Retina (tissue), 1 donor: ENCODE data around the gene PCNT.
"Not testable (repeated sequence)": the region's sequence is repeated elsewhere in the genome, so short reads cannot be mapped to it uniquely, and the experiment has no call there.

Source experiments
- DNase-seq: peaks from one replicate; pipeline ENCODE4 v3.0.0-alpha.2; 2016

PCNT gene

GRCh38 chr21:46428987-46429710 is 105.2 kb downstream of the PCNT start:
- DNase-seq = no peak

DNA sequence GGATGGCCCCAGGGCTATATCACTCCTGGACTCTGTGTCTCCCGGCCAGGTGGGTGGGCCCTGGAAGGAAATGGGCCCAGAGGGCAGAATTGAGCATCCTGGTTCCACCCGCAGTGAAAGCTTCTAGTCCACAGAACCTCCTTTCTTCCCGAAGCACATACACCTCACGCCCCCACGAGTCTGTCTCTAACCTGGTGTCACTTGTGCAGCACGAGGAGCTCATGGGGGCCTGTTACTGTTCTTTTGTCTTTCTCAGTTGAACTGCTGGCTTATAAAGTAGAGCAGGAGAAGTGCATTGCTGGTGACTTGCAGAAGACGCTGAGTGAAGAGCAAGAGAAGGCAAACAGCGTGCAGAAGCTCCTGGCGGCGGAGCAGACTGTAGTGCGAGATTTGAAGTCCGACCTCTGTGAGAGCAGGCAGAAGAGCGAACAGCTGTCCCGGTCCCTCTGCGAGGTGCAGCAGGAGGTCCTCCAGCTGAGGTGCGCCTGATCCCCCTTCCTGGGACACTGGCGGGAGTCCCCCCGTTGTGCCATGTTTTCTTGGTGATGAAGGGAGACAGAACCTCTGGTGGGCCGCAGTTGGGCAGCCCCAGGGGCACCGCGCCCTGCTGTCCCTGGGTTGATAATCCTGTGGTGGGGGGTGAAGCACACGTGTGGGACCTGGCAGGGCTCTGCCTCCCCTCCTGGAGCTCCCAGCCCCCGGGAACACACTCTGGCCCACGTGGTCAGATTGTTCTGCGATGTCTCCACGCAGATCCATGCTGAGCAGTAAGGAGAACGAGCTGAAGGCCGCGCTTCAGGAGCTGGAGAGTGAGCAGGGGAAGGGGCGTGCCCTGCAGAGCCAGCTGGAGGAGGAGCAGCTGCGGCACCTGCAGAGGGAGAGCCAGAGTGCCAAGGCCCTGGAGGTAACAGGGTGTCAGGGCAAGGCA is 106.1 kb downstream of the PCNT start:
- no peak for DNase-seq

GRCh38 chr21:46431448-46431847 is 107.5 kb downstream of the PCNT start:
- DNase-seq = no peak

DNA sequence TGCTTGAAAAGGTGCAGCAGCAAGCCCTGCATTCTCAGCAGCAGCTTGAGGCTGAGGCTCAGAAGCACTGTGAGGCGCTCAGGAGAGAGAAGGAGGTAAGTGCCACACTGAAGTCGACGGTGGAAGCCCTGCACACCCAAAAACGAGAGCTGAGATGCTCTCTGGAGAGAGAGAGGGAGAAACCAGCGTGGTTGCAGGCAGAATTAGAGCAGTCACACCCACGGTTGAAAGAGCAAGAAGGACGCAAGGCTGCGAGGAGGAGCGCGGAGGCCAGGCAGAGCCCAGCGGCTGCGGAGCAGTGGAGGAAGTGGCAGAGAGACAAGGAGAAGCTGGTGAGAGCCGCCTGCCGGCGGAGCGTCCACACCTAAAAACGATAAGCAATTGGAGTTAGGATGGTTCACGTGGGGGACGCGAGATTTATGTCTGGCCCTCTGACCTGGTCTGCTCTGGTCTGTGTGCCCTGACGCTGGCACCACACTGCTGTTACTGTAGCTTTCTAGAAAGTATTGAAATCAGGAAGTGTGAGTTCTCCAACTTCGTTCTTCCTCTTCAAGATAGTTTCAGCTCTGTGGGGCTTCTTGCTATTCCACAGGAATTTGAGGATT is 108.0 kb downstream of the PCNT start:
- DNase-seq = no peak

DNA sequence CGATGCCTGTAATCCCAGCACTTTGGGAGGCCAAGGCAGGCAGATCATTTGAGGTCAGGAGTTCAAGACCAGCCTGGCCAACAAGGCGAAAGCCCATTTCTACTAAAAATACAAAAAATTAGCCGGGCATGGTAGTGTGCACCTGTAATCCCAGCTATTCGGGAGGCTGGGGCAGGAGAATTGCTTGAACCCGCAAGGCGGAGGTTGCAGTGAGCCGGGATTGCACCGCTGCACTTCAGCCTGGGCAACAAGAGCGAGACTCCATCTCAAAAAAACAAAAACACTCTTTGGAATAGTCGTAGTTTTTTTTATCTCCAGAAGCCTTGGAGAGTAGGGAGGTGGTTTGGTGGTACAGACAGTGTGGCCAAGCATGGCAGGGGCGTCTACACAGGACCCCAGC is 109.2 kb downstream of the PCNT start:
- DNase-seq = not testable (repeated sequence)

- no peak for DNase-seq
These were observed 110.5 kb downstream of the PCNT start for GRCh38 chr21:46434322-46434958.

GRCh38 chr21:46435786-46436227 is 111.9 kb downstream of the PCNT start:
- DNase-seq = no peak

DNA sequence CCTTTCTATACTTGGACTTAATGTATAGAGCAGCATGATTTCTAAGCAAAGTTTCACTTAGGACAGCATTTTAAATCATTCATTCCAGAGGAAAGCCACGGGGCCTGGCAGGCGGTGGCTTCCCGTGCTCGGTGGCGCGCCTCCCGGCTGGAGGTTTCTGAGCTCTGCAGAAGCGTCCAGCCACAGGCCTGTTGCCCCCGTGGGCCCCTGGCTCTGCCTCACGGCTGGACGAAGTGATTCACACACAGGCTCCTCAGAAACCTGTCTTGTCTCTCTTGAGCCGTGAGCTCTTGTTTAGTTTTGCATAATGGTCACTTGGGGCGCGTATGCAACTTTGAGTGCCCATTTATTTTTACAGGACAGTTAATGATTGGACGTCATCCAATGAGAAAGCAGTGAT is 112.7 kb downstream of the PCNT start:
- DNase-seq = no peak

GRCh38 chr21:46437096-46437498 is 113.1 kb downstream of the PCNT start:
- DNase-seq = no peak

DNA sequence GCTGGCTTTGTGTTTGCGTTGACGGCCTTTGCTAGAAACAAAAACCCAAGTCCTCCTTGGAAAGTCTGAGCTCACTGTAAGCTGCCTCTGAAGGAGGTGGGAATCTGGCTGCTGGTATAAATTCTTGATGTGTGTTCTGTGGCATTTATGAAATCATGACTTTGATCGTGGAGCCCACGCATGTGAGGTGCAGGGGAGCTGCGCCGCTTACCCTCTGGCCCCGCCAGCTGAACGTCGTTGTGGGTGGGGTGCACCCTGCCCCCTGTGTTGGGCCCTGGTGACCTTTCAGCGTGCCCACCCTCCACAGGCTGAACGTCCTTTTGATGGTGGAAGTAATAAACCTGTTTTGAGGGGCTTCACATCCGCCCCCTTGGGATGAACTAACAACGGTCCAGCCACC is 113.6 kb downstream of the PCNT start:
- DNase-seq = no peak

- DNase-seq = no peak
These were observed 114.3 kb downstream of the PCNT start for GRCh38 chr21:46438241-46438640.

DNA sequence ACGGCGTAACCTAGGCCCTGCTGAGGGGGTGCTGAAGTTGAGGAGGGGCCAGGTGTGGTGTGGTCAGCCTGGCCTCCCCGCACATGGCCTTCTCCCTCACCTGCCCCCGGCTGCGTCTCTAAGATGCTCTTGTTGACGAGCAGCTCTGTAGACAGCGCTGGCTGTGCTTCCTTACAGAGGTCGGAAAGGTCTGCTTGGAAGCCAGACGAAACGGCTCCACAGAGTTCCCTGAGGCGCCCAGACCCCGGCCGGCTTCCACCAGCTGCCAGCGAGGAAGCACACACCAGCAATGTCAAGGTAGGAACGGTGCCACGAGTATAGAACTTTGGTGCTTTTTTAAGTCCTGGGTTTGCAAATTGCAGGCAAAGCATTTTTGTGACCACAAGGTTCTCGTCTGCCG is 116.0 kb downstream of the PCNT start:
- DNase-seq = no peak

DNA sequence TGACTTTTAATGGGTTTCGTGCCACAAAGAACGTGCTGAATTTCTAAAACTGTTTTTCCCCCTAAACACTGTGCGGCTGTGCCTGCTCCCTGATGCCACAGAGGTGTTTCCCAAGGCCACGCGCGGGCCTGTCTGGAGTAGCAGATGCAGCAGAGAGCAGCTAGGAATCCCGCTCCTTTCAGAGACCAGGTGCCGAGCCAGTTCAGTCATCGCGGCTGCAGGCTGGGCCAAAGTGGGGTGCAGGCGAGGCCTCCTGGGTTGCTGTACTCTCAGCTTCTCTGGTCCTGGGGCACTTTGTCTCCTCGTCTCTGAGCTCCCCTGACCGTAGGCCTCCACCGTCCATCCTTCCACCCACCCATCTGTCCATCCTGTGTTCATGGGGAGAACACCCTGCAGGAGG is 117.4 kb downstream of the PCNT start:
- DNase-seq = no peak

DNA sequence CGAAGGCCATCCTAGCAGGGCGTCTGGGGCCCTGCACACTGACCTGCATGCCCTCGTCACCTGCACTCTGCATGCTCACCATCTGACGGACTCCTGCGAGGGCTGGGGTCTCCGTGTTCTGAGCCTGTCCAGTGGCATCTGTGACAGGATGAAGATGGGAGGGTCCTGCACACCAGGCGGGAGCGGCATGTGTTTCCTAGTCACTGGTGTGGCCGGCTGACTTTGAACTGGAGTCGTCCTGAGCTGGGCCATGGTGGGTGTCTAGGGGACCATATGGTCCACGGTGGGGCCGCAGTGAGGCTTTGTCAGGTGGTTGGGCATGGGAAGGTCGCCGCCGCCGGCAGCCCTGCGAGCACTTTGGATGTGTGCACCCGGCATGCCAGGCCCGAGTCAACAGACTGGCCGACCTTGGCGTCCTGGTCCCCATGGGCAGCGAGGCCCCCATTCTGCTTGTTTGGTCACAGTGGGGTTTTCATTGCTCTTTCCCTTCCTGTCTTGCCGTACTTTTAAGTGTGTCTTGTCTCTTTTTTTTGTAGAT is 118.1 kb downstream of the PCNT start:
- DNase-seq = no peak

DNA sequence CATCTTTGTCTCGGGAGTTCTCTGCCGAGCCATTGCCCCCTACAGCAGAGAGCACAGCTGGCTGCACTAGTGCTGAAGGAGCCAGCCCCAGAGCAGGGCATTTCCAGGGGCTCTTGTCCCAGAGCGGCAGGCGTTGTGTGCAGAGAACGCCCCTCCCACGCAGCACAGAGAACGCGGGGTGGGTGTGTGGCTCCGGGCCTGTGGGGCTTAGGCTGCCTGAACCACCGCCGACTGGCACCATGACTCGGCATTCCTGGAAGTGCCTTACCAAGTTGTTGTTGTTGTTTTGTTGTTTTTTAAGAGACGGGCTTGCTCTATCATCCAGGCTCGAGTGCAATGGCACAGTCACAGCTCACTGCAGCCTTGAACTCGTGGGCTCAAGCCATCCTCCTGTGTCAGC is 119.0 kb downstream of the PCNT start:
- DNase-seq = no peak

DNA sequence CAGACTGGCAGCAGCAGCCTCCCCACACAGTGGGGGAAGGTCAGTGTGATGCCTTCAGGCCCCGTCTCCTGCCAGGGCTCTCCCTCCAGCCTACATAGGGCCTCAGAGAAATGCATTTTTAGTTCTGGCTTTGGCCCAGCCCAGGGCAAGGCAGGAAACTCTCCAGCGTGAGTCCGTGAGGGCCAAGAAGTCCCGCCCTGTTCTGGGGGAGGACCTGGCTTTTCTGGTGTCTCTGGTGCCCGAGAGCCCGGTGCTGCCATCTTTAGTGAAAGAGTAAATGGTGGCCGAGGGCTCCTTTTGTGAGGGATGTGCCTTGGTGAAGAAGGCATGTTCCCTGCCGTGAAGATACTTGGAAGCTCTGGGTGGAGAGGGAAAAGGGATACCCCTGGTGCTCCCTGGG is 120.0 kb downstream of the PCNT start:
- DNase-seq = no peak

- DNase-seq = no peak
These were observed 124.2 kb downstream of the PCNT start for GRCh38 chr21:46448108-46448507.

DNA sequence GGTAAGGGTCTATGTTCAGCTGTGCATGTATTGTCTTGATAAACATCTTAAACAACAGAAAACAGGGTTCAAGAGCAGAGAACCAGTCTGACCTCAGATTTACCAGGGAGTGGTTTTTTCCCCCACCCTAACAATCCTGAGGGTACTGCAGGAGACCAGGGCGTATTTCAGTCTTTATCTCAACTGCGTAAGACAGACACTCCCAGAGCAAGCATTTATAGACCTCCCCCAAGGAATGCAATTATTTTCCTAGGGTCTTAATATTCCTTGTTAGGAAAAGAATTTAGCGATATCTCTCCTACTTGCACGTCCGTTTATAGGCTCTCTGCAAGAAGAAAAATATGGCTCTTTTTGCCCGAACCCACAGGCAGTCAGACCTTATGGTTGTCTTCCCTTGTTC is 124.9 kb downstream of the PCNT start:
- not testable (repeated sequence) for DNase-seq

- DNase-seq = no peak
These were observed 128.8 kb downstream of the PCNT start for GRCh38 chr21:46452710-46453109.

GRCh38 chr21:46454142-46454541 is 130.2 kb downstream of the PCNT start:
- DNase-seq = no peak

DNA sequence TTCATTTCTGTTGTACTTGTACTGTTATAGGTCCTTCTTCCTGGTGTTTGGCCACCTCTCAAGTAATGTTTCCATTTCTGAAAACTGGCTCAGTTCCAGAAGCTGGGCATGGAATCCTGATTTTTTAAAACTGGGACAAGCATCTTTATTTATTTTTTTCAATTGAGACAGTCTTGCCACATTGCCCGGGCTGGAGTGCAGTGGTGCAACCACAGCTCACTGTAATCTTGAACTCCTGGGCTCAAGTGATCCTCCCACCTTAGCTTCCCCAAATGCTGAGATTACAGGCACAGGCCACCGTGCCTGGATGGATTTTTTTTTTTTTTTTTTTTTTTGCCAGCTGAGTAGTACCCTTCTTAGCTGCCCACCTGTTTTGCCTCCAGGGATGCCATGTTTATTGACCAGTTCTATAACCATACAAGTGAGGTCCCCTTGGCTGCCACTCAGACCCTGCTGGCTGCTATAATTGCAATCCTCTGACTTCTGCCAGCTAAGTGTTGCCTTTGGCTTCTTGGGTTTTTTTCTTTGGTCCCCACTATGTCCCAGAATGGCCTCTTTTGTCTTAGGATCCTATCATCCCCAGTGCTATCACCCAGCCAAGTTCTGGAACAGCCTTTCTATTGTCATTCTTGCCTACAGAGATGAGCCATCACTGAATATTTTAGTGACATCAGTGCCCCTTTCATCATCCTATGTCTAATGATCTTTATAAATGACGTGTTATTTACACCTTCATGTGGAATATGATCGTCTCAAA is 130.9 kb downstream of the PCNT start:
- DNase-seq = no peak
